MV-4-11 (cell line): ENCODE data around the gene GUSB.

Source experiments
- DNase-seq: peaks from one replicate; lab custom pipeline; 2025; lab: John Stamatoyannopoulos, UW

GUSB gene

GRCh38 chr7:65931685-65932084, 50.3 kb downstream of the GUSB start:
- DNase-seq, result no peak

- no peak for DNase-seq
Measured at GRCh38 chr7:65927489-65928448, 54.2 kb downstream of the GUSB start.

- DNase-seq, result no peak
Measured at GRCh38 chr7:65926588-65926987, 55.4 kb downstream of the GUSB start.

- DNase-seq, result no peak
Measured at GRCh38 chr7:65925040-65925439, 57.0 kb downstream of the GUSB start.

- no peak for DNase-seq
Measured at GRCh38 chr7:65924193-65924592, 57.8 kb downstream of the GUSB start.

- no peak for DNase-seq
Measured at GRCh38 chr7:65923316-65923715, 58.7 kb downstream of the GUSB start.

- DNase-seq, result peak; percentile 27
Measured at GRCh38 chr7:65915921-65916657, 65.9 kb downstream of the GUSB start.

GRCh38 chr7:65912237-65912636, 69.8 kb downstream of the GUSB start:
- no peak for DNase-seq
